Putamen (tissue), 1 donor: ENCODE results near the gene SPAG16.
A peak's percentile ranks its signal among the peaks of the same experiment; 100 is the strongest.
"Not testable (repeated sequence)": the region's sequence is repeated elsewhere in the genome, so short reads cannot be mapped to it uniquely, and the experiment has no call there.

ENCODE experiments used
- DNase-seq: peaks from one replicate; pipeline ENCODE4 v3.0.0-alpha.2; 2016; ENCODE audit warnings: low spot score

Gene SPAG16

DNA sequence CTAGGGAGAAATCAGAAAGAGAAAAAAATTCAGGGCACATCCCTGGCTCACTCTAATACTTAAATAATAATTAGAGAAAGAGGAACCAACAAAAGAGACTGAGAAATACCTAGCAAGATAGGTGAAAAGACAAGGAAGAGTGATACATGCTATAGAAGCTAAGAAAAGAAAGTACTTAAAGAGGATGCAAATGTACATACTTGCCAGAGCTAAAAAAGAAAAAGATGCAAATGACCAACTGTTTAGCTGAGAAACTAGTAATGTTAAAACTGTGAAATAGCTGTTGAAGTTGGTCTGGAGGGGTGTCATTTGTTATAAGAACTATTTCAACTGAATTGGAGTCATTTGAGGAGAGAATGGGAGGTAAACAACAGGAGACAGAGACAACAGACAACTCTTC is 412.2 kb downstream of the SPAG16 start:
- no peak for DNase-seq

- DNase-seq = not testable (repeated sequence)
These were observed 417.1 kb downstream of the SPAG16 start for GRCh38 chr2:213701365-213701764.

GRCh38 chr2:213703406-213704098 is 419.3 kb downstream of the SPAG16 start:
- peak; percentile 51 for DNase-seq

GRCh38 chr2:213710164-213710563 is 425.9 kb downstream of the SPAG16 start:
- DNase-seq = no peak

DNA sequence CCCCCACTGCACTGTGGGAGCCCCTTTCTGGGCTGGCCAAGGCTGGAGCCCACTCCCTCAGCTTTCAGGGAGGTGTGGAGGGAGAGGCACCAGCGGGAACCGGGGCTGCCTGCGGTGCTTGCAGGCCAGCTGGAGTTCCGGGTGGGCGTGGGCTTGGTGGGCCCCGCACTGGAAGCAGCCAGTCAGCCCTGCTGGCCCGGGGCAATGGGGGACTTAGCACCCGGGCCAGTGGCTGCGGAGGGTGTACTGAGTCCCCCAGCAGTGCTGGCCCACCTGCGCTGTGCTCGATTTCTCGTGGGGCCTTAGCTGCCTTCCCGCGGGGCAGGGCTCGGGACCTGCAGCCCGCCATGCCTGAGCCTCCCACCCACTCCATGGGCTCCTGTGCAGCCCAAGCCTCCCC is 434.1 kb downstream of the SPAG16 start:
- DNase-seq = not testable (repeated sequence)

DNA sequence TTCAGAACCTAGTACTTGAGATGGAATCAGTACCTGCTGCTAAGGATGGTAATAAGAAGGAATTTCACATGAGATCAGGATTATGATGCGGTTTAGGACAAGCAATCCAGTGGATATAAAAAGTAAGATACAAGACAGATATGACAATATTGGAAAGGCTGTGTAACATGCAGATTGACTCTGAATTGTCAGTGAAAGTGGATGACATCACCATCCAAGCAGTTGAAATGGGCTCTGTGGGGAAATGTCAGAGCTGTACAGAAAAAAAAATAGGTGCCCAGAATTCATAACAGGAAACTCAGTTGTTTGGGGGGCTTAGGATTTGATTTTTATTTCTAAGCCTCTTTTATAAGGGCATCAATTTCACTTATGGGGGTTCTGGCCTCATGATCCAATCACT is 438.3 kb downstream of the SPAG16 start:
- DNase-seq = no peak

DNA sequence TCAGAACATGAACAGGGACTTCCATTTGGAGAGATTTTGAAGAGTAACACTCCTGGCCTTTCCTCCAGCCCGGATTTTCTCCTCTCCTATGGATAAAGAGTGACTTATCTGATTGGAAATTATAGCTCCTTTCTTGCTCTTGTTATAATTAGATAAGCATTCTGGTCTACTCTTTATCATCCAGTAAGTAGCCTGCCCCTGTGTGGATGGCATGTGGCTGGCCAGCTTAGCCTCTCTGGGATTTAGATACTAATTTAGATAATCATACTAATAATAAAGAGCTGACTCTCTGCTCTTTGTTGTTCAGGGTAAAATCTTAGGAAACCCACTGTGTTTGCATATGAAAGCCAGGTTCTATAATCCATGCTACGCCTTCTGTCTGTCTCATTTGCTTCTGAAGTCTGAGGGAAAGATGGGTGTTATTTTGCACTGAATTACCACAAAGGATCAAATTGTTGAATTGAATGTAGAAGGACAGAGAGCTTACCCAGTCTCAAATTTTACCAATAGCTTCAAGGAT is 438.8 kb downstream of the SPAG16 start:
- DNase-seq = no peak

- DNase-seq = no peak
These were observed 439.4 kb downstream of the SPAG16 start for GRCh38 chr2:213723707-213724106.

- no peak for DNase-seq
These were observed 441.8 kb downstream of the SPAG16 start for GRCh38 chr2:213726101-213726500.

DNA sequence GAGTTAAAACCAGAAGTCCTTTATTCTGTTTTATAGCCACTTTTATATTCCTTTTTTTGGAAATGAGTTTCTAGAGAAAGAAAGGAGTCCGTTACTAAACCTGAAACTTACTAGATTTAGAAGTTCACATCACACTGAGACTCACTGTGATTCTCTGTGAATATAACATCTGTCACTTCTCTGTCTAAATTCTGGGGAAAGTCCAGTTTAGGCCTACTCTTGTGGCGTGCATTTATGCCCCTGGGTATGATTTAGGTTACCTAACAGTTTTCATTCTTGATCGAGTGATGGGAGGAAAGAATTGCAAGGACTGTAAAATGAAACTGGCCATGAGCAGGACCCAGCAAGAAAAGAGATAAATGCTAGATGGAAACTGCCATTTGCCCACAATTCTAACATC is 449.6 kb downstream of the SPAG16 start:
- DNase-seq = no peak

GRCh38 chr2:213740453-213740852 is 456.2 kb downstream of the SPAG16 start:
- no peak for DNase-seq

- DNase-seq = no peak
These were observed 467.2 kb downstream of the SPAG16 start for GRCh38 chr2:213751446-213751845.

- no peak for DNase-seq
These were observed 468.3 kb downstream of the SPAG16 start for GRCh38 chr2:213752575-213752974.

GRCh38 chr2:213757525-213757924 is 473.3 kb downstream of the SPAG16 start:
- DNase-seq = no peak

GRCh38 chr2:213763354-213763753 is 479.1 kb downstream of the SPAG16 start:
- no peak for DNase-seq

- DNase-seq = no peak
These were observed 479.7 kb downstream of the SPAG16 start for GRCh38 chr2:213763963-213764362.

- no peak for DNase-seq
These were observed 480.6 kb downstream of the SPAG16 start for GRCh38 chr2:213764849-213765248.

DNA sequence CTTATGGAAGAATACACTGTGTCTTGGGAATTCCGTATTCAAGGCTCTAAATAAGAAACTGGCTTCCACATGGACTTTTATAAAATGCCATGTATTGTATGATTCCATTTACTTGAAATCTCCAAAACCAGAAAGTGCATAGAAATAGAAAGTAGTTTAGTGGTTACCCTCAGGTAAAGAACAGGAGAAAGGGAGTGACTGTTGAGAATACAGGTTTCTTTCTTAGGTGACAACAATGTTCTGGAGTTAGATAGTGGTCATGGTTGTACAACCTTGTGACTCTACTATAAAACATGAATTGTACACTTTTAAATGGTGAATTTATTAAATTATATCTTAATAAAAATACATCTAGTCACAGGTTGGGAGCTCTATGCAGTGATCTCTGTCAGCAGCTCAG is 481.8 kb downstream of the SPAG16 start:
- DNase-seq = no peak

DNA sequence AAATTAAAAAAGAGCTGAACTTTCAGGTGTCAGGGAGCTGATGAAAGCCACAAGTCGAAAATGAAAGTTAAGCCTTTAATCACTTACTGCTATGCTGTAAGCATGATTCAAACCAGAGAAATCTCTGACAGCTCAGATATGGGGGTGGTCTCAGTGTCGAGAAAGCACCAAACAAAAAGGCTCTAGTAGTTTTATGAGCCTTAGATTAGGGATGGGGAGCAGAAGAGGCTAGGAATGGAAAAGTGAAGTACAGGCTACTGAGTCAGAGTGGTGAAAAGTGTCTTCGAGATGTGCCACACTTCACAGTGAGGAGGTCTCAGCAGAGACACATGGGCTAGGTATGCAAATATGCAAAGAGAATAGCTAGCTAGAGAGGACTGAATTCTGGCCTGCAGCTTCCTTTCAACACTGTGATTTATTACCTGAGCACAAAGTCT is 482.2 kb downstream of the SPAG16 start:
- DNase-seq = no peak

- DNase-seq = no peak
These were observed 503.6 kb downstream of the SPAG16 start for GRCh38 chr2:213787869-213788268.

- DNase-seq = no peak
These were observed 505.7 kb downstream of the SPAG16 start for GRCh38 chr2:213789940-213790339.

DNA sequence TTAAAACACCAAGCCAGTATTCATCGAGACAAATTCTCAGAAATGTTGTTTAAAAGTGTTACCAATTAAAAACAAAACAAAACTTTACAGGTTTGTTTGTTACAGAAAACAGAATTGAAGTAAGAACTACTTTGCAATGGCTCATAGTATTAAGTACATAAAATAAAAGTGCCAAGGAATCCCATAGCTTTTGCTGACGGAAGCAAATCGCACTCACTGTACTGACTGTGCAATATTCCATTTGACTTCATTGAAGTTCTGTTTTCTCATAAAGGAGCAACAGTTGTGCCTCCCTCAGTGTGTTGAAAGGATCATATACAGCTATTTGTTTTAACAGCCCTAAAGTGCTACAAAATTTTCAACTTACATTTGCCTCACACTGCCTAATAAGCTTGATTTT is 507.8 kb downstream of the SPAG16 start:
- no peak for DNase-seq

DNA sequence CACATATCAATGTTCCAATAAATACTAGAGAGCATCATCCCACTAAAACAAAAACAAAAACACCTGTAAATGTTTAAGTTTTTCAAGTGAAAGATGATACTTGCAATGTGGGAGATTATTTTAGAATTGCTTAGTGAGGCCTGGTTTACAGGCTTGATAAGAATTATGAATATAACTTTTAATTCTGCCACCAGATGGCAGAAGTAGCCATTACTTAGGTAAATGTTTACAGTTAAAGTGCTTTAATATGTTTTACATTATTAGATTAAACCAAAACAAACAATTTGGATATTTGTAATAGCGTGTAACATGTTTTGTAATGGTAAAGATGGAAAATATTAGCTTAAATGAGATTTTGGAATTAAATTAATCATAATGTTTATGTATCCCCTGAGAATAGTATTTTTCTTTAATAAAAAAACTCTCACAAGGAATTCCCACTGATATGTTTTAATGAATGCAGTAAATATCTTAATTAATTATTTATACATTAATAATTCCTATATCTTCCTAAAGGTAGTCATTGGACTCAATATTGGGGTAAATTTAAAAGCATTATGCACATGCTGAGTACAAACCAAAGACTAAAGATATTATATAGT is 522.0 kb downstream of the SPAG16 start:
- peak; percentile 7 for DNase-seq

DNA sequence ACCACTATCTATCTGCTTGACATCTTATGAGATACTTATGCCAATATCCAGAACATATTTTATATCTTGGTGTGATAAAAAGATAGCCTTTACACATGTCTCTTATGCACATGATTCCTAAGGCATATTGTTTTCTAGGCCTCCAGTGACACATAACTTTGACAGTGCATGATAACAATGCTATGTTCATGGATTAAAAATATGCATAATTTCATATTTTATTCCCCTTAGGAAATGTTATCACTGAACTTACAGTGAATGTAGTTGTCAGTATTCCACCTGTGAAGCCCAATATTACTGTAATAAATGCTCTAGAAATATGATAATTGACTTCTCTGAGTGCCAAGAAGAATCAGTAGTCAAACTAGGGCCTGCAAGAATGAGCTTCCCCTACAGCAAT is 532.3 kb downstream of the SPAG16 start:
- DNase-seq = no peak
